ENCODE data around the gene MICAL3.

Gene MICAL3

DNA sequence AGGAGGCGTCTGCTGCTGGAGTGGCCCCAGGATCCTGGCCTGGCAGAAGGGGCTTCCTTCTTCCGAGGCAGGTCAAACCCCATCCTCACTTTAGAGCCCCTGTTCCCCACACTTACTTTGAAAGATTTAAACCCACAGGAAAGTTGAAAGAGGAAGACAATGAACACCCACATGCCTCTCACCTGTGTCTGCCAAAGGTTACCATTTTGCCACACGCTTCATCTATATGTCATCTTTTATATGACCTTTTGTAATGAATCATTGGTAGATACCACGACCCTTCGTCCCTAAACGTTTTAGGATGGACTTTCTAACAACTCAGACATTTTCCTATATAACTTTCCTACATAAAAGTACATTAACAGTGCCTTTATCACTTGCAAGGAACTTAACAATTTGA, 210.3 kb downstream of the MICAL3 start:
- no peak for DNase-seq
- intact Hi-C loops (cut with DNase I) = no loop called here

DNA sequence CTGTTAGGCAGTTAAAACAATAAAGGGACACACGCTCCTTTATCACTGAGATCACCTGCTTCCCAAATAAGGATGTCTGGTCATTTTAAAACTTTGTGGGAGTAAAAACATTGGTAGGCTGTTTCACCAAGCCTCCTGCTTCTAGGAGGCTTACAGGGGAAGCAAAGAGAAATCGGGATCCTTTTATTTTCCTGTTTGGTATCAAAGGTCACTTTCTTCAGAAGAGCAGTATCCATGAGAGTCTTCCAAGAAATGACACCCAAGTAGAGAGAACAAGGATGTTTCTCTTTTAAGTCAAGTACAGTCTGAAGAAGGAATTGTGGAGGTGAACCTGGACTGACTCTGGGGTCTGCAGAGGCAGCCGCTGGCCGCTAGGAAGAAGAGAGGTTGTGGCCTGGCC, 213.2 kb downstream of the MICAL3 start:
- intact Hi-C loops (cut with DNase I) = no loop called here
- DNase-seq = no peak

DNA sequence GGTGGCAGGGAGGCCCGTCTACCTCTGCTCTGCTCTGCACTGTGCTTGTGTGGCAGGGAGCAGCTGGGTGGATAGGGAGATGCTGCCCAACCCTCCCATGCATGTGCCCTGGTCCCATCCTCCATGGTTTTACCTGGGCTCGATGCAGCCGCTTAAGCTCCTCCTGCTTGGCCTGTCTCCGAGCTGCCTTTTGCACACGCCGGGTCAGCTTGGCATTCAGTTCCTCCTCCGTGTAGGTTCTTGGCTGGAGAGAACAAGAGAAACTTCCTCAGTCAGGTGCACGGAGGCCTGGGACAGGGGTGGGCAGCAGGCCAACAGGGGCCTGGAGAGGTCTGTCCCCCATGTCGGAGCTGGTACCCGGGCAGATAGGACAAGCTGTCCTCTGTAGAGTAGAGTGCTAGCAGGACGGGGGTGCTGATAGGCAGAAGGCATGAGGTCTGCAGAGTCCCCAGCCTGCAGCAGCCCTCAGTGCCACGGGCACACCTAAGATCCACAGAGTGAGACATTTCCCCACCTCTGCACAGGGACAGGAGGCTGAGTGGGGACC, 213.7 kb downstream of the MICAL3 start:
- no peak for DNase-seq
- intact Hi-C loops (cut with DNase I) = no loop called here

DNA sequence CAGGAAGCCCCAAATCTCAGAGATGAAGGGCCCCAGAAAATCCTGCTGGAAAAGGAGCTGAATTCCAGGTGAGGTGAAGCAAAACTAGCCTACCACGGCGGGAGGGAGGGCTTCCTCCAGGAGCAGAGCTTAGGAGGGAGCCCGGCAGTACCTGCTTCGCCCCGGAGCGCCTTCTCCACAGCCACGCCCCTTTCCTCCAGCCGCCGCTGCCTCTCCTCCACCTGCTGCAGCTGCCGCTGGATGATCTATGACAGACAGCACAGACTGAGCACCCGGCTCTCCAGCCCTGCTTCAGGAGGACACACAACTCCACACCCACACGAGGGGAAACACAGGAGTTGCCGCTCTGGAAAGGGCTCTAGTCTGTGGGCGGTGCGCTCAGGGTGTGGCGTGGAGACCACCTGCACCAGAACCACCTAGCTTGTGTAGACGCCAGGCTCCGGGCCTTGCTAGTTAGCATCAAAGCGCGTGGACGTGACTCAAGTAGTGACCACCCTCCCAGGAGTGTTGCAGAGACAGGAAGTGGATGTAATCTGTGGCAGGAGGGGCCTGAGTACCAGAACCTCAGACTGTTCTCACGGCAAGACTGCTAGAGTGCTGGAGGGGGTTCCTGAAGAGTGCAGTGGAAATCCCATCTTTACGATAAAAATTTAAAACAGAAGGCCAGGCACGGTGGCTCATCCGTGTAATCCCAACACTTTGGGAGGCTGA, 215.5 kb downstream of the MICAL3 start:
- no peak for DNase-seq
- intact Hi-C loops (cut with DNase I) = no loop called here

DNA sequence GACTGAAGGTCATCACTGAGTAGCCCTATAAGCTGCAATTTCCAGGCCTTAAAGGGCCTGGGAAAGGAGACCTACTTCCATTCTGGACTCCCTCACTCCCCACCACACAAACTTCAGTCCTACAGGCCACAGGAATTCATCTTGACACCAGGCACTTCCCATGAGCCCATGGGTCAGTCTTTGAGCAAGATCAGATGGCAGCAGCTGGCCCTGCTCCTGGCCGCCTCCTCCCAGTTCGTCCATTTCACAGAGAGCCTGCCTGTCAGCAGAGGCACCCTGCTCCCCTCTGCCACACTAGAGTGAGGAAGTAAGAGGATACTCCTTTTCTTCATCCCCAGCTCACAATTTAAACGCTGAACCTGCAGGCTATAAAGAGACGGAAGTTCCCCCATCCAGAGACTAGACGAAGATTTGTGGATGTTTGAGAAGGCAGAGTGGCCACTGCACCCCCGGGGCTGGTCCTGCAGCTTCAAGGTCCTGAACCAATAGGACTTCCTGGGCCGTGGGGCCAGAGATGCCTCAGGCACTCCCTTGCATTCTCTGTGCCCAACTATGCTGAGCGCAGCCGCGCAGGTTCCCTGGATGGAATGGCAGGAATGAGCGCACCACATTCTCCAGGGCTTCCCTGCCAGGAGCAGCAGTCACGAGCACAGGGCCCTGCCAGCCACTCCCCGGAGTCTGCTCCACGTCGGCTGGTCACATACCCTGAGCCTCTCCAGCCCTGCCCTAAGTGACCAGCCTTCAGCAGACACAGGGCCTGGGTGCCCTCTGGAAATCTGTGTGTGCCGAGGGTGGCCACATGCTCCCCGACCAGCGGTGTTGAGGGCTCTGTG, 216.6 kb downstream of the MICAL3 start:
- intact Hi-C loops (cut with DNase I) = no loop called here
- DNase-seq = no peak

DNA sequence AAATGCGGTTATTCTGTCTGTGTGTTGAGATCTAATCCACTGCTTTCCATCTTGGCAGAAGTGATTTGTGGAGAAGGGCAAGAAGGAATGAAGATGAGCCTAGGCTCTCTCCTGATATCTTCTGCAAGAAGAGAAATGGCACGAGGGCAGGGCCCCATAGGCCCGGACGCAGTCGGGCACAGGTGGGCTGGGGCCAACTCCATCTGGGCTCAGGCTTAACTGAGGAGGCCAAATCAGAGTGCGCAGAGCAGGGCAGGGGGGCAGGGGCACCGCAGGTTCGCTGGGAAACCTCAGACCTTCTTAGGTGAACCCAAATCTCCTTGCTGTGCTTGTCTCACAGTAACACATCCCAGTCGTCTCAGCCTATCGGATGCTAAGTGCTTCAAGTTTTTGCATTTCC, 217.3 kb downstream of the MICAL3 start:
- intact Hi-C loops (cut with DNase I) = no loop called here
- no peak for DNase-seq

DNA sequence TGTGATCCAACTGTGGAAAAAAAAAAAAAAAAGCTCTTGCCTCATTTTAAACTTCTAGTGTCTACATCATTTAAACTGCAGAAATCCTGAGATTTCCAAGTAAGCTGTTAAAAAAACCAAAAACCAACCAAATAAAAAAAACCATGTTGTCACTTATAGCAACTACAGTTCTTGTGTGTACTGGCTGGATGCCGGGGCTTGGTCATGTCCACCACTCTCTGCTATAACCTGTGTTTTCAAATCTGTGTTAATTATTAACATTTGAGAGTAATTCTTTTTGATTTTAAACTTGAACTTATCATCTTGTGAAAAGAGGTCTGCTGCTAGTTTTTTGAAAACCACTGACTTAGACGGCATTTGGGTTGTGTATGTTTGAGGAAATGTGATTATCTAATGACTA, 217.9 kb downstream of the MICAL3 start:
- intact Hi-C loops (cut with DNase I) = no loop called here
- no peak for DNase-seq

DNA sequence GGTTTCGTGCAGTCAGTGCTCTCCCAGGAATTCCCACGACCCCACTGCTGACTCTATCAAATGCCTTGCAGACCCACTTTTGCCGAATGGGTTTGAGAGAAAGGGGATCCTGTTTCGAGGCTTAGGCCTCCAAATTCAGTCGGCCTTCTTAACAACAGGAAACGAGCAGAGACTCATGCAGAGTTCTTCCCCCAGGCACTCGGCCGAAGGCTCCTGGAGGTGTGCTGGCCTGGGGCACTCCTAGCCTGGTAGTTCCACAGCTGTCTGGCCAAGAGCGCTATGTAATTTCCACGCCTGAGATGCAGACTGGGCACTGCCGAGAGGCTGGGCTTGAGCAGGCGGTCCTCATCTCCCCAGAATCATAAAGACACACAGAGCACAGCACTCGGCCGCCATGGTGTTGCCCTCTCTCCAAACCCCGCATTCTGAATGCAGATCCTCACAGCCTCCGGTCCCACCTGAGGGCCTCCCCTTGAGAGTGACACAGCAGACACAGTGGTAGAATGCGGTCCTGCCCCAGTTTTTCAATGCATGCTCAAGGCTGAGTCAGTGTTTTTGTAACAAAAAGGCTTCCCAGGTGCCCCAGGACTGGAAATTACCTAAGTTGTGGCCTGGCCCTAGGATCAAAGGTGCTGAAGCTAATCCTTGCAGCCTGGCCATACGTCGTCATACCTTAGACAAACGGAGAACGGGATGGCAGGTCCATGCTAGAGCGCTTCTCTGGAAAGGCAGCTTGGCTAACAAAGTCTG, 219.9 kb downstream of the MICAL3 start:
- DNase-seq = no peak
- intact Hi-C loops (cut with DNase I) = no loop called here

DNA sequence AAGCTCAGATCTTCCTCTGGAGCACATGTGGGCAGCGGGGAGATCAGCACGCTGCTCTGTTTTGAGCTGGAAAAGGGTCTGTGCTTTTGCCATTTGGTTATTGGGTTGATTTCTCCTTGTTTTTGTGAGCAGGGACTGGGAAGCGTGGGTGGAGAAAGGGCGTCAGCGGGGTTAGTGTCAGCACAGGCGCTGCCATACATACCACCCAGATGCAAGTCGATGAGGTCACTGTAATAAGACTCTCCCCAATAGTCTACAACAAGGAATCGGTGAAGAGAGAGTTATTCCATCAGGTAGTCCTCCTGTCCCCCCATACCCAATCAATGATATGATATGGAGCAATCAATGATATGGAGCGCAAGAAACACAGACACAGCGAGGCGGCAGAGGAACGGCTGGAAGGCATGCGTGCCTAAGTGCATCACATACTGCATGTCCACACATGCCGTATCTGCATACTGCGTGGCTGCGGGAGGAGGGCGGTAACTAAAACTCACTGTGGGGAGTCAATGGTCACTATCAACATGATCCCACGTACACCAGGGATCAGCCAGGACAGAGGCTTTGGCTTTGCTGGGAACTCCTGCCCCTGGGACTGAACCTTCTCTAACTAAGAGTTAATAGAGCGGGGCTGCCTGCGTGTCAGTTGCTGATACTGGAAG, 220.6 kb downstream of the MICAL3 start:
- no peak for DNase-seq
- intact Hi-C loops (cut with DNase I) = no loop called here

DNA sequence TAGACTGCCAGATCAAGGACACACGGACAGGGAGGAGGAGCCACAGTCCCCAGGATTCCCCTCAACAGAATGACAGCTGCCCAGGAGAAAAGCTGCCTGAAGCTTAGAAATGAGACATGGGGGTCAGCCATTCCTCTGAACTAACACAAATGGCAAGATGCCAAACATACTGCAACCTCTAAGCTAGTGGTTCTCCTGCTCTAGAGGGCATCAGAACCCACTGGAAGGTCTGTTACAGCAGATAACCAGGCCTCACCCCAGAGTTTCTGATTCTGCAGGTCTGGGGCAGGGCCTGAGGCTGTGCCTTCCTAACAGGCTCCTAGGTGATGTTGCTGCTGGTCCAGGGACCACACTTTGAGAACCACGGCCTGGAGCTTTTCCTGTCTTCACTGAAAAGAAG, 221.5 kb downstream of the MICAL3 start:
- intact Hi-C loops (cut with DNase I) = no loop called here

DNA sequence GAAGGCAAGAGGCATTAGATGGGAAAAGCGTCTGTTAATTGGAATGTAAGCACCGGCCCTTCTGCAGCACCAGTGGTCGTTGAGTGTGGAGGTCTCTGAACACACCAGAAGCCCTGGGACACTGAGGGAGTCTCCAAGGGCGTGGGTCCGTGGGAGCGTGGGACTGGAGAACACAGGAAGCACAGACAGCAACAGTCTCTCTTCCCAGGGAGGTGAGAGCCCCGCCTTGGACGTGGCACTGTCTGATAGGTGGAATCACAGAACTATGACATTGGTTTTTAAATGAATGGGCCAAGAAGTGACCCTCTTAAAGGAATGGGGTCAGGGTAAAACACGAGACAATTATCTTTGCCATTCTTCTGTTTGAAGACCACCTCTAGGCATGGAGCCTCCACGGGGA, 221.9 kb downstream of the MICAL3 start:
- intact Hi-C loops (cut with DNase I) = no loop called here
- DNase-seq = no peak

More for the DNA sequence above, 221.5 kb downstream of the MICAL3 start:
- DNase-seq = no peak

DNA sequence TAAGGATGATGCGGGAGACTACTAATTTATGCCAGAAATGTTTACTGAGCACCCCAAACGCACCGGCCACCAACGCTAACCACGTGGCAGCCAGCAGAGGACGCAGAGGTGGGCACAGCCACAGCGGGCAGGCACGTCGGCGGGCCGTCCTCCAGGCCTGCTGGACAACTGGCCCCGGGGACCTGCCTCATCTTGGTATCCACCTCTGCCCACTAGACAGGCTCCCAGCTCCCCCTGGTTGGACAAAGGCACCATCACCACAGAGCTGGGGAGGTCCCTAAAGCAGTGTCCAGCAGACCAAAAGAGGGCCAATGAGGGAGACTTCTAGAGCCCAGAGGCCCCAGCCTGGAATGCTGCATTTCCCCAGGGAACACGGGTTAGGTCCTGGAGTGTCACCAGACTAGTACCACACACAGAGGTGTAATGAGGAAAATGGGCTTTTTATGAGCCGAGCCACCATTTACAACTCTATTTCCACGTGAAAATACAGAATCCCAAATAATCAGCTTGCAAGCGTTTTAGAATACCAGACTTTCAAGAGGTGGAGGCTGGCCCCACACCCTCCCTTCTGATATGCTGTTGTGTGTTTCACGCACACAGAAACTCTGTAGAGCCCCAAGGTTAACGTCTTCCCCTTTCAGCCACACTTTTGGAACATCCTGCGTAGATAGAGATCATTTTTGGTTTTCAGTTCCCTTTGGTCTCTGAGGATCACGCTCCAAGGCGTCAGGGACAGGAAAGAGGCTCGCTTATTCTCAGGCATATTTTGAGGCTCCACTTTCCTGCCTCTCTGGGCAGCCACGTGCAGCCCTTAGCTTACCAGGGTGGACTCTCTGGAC, 226.4 kb downstream of the MICAL3 start:
- peak in 4 of 42 donors; percentile 36 to 51 (median 40) for DNase-seq
- intact Hi-C loops (cut with DNase I) = no loop called here

DNA sequence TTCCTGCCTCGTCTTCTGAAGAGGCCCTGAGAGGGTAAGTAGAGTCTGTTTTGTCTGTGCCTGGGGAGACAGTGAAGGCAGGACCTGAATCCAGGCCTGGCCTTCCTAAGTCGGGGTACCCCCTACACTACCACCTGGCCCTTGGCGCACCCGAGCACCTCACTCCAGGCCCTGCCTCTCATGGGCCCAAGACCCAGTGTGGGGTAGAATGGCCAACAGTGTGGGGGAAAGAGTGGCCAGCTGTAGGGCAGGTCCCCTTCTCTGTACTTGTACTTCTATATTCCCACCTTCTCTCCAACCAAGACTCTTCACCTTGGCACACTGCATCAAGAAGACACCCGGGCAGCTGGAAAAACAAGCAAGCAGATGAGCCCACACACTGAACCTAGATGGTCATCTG, 227.7 kb downstream of the MICAL3 start:
- no peak for DNase-seq
- intact Hi-C loops (cut with DNase I) = no loop called here

DNA sequence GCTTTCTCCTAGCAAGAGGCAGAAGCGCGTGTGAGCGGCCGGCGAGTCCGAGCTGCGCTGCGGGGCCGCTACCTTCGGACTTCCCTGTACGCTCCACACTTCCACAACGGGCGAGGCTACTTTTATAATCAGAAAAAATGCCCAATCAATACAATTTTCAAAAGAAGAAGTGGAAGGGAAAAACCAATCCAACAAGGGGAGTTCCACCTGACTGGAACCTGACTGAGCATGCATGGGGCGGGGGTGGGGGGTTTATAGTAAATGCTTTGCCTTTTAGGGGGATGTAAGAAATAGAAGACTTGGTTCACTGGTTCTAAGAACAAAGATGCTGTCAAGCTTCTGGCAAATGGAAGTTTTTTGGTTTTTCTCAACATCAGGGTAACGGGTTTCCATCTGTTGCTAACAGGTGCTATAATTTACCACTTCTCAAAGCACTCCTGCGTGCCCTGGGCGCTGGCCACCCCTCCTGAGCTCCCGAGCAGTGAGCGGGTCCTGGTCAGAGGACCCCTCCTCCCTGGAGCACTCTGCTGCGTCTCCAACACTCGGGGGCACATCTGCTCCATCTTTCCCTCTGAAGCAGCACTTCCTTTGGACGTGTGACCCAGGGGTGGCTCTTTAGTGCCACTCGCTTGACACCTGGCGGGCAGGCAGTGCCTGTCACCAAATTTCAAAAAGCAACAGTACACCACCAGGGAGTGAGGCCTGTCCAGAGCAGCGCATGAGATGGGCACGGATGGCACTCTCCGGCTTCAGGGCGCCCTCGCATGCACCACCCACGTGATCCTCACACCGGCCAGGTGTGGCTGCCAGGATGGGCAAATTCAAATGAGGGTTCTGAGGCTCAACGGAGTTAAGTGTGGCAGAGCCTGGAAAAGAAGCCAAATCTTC, 228.5 kb downstream of the MICAL3 start:
- no peak for DNase-seq
- intact Hi-C loops (cut with DNase I) = no loop called here

DNA sequence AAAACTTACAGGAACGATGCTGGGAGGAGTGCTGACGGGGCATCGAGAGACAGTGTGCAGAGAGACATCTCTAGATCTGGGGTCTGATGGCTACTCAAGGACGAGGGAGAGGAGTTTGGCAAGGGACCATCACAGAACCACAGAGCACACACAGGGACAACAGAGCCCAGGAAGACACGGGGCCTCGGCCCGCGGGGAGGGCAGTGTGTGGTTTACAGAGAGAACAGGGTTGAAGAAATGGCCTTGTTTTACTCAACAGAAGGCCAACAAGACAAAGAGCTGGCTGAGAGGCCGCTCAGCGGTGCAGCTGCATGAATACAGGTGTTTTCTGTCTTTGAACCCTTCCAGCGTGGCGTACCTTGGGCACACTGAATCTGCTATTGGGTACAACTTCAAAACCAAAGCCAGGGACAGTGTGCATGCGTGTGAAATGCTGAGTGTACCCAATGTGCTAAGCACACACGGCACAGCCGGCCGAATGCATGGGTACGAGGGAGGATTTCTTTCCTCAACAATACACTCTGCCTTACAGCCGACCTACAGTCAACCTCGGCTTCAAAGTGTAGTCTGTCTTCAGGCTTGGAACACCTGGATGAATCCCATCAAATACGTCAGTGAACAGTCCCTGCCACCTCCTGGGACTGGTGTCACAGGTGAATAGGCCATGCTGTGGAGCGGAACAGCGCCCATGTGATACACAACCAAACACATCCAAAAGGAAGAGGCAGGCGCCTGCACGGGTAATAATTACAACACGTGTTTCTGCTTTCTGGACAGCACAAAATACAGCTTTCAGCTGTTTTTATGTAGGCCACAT, 229.4 kb downstream of the MICAL3 start:
- DNase-seq = no peak
- intact Hi-C loops (cut with DNase I) = no loop called here

DNA sequence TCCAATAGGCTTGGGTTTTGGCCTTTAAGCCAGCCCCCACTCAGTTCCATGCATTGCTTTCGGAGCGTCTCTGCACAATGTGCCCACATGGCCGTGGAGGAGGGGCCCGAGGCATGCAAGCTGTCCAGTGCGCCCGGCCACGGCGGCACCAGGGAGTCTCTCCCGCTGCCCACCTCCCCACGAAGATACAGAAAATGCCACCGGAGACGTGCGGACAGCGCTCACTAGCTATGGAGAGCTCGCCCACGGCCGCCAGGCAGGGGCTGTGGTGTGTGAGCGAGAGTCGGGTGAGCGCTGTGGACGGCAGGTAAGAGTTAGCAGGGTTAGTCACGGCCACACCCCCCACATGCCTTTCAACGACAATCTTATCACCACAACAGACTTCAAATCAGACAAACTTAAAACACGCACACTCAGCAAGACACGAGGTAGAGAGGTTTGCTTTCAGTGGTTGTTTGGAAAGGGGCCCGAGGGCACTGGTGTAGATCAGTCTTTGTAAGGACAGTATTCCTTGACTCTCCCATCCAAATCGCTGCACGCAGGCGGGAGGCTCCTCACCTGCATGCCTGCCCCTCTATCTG, 231.4 kb downstream of the MICAL3 start:
- intact Hi-C loops (cut with DNase I) = no loop called here
- no peak for DNase-seq
